Measurements from ENCODE around the gene UBA5. TPM values are rescaled to one million over a fixed set of nuclear protein-coding genes. Genes with fewer than 3 reads are reported as not detected.

The UBA5 gene
- total and polyA plus RNA-seq, 9 of the 15 experiments (the other 6 are each of a cell fraction or from before 2014, with no cell fraction given) = 8.1 to 71.1 (median 29.4) TPM

DNA sequence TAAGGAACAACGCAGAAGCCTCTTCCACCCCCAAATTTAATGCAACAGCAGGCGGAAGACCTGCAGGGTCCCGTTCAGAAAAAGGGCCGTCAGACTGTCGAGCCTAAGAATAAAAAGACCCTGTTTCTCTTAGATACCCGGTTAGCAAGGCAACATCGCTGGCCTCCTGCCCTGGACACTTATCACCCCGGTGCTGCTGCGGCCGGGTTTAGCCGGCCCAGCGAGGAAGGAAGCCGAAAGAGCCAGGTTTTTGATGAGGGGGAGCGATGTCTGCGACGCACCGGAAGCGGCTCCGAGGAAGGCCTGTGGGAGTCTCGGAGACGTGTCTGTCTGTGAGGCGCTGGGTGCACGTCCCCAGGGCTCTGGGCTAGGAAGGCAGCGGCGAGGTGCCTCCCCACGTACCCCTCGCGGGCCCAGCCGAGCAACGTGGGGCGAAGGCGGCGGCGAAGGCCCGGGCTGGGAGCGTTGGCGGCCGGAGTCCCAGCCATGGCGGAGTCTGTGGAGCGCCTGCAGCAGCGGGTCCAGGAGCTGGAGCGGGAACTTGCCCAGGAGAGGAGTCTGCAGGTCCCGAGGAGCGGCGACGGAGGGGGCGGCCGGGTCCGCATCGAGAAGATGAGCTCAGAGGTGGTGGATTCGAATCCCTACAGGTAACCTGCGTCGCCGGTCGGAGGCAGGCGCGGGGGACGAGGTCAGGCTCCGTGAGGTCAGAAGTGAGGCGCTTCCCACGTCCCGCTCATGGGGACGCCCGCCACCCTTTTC lies at the start of gene UBA5 (continued):
- TF ChIP-seq TAF1 (IDR thresholded peaks at IDR 0.05; ENCODE audit: control insufficient read depth, extremely low read depth, insufficient read depth, low read length, severe bottlenecking) = peak; percentile 57
- TF ChIP-seq SIX5 (IDR thresholded peaks at IDR 0.05; ENCODE audit: borderline replicate concordance in 1 of 2, insufficient read depth in 1 of 2, low read depth in 1 of 2, low read length in 2 of 2) = no peak
- TF ChIP-seq BRD9 (IDR thresholded peaks at IDR 0.05; ENCODE audit: low read depth, partially characterized antibody) = peak; percentile 32
- no peak for TF ChIP-seq MED1 (CRISPR knock-in tag; IDR thresholded peaks at IDR 0.05; ENCODE audit: borderline replicate concordance)
- TF ChIP-seq, protein P1, sequence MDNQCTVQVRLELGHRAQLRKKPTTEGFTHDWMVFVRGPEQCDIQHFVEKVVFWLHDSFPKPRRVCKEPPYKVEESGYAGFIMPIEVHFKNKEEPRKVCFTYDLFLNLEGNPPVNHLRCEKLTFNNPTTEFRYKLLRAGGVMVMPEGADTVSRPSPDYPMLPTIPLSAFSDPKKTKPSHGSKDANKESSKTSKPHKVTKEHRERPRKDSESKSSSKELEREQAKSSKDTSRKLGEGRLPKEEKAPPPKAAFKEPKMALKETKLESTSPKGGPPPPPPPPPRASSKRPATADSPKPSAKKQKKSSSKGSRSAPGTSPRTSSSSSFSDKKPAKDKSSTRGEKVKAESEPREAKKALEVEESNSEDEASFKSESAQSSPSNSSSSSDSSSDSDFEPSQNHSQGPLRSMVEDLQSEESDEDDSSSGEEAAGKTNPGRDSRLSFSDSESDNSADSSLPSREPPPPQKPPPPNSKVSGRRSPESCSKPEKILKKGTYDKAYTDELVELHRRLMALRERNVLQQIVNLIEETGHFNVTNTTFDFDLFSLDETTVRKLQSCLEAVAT (IDR thresholded peaks at IDR 0.05) = no peak
- TF ChIP-seq ZNF274 (IDR thresholded peaks at IDR 0.05; ENCODE audit: borderline replicate concordance, low read depth, low read length) = no peak
- no peak for TF ChIP-seq IFI16 (CRISPR knock-in tag; IDR thresholded peaks at IDR 0.05)
- no peak; the same call in 1 of the 2 replicates for TF ChIP-seq MYC (IDR thresholded peaks at IDR 0.05; ENCODE audit: low read depth, low read length)
- TF ChIP-seq MYC (CRISPR knock-in tag; IDR thresholded peaks at IDR 0.05; ENCODE audit: borderline replicate concordance, low read depth) = no peak
- TF ChIP-seq, protein P2, sequence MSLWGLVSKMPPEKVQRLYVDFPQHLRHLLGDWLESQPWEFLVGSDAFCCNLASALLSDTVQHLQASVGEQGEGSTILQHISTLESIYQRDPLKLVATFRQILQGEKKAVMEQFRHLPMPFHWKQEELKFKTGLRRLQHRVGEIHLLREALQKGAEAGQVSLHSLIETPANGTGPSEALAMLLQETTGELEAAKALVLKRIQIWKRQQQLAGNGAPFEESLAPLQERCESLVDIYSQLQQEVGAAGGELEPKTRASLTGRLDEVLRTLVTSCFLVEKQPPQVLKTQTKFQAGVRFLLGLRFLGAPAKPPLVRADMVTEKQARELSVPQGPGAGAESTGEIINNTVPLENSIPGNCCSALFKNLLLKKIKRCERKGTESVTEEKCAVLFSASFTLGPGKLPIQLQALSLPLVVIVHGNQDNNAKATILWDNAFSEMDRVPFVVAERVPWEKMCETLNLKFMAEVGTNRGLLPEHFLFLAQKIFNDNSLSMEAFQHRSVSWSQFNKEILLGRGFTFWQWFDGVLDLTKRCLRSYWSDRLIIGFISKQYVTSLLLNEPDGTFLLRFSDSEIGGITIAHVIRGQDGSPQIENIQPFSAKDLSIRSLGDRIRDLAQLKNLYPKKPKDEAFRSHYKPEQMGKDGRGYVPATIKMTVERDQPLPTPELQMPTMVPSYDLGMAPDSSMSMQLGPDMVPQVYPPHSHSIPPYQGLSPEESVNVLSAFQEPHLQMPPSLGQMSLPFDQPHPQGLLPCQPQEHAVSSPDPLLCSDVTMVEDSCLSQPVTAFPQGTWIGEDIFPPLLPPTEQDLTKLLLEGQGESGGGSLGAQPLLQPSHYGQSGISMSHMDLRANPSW (CRISPR knock-in tag; IDR thresholded peaks at IDR 0.05) = no peak
- TF ChIP-seq ZNF184 (CRISPR knock-in tag; IDR thresholded peaks at IDR 0.05) = no peak
- TF ChIP-seq CBX2 (IDR thresholded peaks at IDR 0.05; ENCODE audit: insufficient read depth, low read length, poor library complexity, severe bottlenecking) = no peak
- TF ChIP-seq ZNF717 (CRISPR knock-in tag; IDR thresholded peaks at IDR 0.05) = no peak
- TF ChIP-seq, protein P3, sequence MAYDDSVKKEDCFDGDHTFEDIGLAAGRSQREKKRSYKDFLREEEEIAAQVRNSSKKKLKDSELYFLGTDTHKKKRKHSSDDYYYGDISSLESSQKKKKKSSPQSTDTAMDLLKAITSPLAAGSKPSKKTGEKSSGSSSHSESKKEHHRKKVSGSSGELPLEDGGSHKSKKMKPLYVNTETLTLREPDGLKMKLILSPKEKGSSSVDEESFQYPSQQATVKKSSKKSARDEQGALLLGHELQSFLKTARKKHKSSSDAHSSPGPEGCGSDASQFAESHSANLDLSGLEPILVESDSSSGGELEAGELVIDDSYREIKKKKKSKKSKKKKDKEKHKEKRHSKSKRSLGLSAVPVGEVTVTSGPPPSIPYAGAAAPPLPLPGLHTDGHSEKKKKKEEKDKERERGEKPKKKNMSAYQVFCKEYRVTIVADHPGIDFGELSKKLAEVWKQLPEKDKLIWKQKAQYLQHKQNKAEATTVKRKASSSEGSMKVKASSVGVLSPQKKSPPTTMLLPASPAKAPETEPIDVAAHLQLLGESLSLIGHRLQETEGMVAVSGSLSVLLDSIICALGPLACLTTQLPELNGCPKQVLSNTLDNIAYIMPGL (CRISPR knock-in tag; IDR thresholded peaks at IDR 0.05) = peak; percentile 59; the same call in 1 of the 2 replicates
- TF ChIP-seq POLR2A (conservative IDR thresholded peaks at IDR 0.05) = peak; percentile 80
- no peak for TF ChIP-seq XRCC5 (IDR thresholded peaks at IDR 0.05; ENCODE audit: low read depth, low read length)
- TF ChIP-seq ZSCAN29 (IDR thresholded peaks at IDR 0.05) = no peak
- TF ChIP-seq SMARCA4 (IDR thresholded peaks at IDR 0.05) = no peak
- peak; percentile 49; the same call in 1 of the 2 replicates for TF ChIP-seq ATF7 (IDR thresholded peaks at IDR 0.05)
- TF ChIP-seq EP400 (IDR thresholded peaks at IDR 0.05) = peak; percentile 80
- TF ChIP-seq POLR2B (IDR thresholded peaks at IDR 0.05; ENCODE audit: low read depth, partially characterized antibody) = peak; percentile 54
- no peak for TF ChIP-seq CREBBP (IDR thresholded peaks at IDR 0.05; ENCODE audit: low read depth, low read length)
- peak; percentile 31; the same call in 1 of the 2 replicates for TF ChIP-seq ELF1 (tag; IDR thresholded peaks at IDR 0.05)
- TF ChIP-seq ZNF24 (IDR thresholded peaks at IDR 0.05) = no peak
- no peak for TF ChIP-seq KAT8 (IDR thresholded peaks at IDR 0.05; ENCODE audit: low read depth)
- TF ChIP-seq MBD2 (IDR thresholded peaks at IDR 0.05; ENCODE audit: borderline replicate concordance, low read depth) = no peak

Measured in K562 (cell line).